HG03565 (cell line): ENCODE results near the gene PYGM.

ENCODE experiments used
- ATAC-seq: cut with Tn5 transposase; IDR thresholded peaks from one replicate; pipeline ENCODE4 v1.9.1; 2021; ENCODE audit warnings: mild to moderate bottlenecking, moderate library complexity; ENCODE audit not compliant: unreplicated experiment

PYGM gene

GRCh38 chr11:64769283-64769682, 9.5 kb upstream of the PYGM start:
- no peak for ATAC-seq

DNA sequence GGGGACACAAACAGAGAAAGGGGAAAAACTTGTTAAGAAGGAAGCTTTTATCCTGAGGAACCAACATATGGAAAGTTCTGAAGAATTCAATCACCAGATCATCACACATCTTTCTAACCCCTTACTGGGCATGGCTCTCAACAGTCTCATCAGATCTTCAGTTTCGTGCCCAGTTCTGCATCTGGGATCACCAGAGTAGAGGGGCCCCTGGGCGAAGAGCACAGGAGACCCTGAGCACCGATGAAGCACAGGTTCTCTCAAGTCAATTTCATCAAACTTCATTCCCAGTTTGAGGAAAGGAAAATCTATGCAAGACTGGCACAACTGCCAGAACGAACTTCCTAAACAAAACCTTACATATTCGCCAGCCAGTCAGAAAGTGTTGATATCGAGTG, 8.5 kb upstream of the PYGM start:
- no peak for ATAC-seq

- ATAC-seq, result no peak
Measured at GRCh38 chr11:64767344-64768299, 7.8 kb upstream of the PYGM start.

- ATAC-seq, result no peak
Measured at GRCh38 chr11:64766881-64767280, 7.1 kb upstream of the PYGM start.

DNA sequence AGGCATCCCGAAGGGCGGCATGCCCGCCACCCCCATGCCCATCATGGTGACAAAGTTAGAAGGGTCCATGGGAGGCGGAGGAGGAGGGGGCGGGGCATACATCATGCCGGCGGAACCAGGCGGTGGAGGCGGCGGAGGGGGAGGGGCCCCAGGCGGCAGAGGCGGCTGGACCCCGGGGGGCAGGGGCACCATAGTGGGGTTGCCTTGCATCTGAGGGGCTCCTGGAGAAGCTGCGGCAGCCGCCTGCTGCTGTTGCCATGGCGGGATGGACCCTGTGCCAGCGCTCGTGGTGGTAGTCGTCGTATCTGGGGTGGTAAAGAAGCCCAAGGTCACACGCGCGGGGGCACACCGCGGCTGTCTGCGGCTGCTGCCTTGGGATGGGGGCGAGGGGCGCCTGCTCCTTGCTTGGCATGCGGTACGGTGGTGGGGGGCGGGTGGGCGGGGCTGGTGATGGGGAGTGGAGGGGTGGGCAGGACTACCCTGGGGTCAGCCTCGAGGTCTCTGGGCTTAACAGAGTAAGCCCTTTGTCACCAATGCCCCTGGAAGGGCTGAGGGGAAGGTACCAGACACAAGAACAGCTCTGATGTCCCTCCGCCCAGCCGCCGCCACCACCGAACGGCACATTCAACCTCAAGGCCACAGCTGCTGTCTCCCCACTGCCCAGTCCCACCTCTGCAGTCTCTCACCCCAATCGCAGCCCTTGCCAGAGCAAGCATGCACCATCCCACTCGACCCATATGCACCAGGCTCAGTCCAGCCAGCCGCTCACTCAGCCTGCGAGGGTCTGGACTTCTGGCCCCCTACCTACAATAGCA, 6.3 kb upstream of the PYGM start:
- ATAC-seq, result no peak

DNA sequence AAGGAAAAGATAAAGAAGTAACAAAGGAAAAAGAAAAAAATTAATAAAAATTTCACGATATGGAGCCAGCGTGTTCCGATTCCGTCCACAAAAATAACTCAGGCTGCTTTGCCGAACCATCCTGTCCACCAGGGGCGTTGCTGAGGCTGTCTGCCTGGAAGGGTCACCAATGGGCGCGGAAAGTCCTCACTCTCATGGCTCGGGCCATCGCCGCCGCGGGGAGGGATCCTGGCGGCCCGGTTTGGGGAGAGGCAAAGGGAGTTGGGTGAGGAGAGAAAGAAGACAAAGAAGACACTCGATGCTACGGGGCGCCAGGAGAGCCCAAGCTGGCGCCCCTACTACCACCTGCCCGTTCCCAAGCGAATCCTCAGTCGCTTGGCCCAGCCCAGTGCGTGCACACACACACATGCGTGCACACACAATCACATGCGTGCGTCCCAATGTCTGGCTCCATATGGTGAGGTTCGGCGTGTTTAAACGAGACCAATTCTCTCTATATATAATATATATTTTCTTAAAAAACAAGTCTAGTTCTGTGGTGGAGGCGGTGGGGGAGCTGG, 5.6 kb upstream of the PYGM start:
- no peak for ATAC-seq

DNA sequence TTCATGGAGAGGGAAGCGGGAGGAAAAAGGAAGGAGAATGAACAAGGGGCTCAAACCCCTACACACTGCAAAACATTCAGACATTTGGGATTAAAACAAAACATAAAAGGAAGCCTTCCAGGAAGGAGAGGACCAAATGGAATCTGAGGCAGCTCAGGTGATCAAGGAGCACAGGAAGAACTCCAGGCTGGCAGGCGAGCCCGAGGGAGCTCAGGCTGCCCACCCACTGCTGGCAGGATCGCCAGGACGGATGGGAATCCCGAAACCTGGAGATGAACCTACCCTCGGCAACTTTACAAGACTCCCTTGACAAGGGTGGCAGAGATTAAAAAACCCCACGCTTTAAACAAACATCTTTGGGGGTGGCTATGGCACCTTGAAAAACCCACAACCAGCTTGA, 5.0 kb upstream of the PYGM start:
- ATAC-seq, result no peak

DNA sequence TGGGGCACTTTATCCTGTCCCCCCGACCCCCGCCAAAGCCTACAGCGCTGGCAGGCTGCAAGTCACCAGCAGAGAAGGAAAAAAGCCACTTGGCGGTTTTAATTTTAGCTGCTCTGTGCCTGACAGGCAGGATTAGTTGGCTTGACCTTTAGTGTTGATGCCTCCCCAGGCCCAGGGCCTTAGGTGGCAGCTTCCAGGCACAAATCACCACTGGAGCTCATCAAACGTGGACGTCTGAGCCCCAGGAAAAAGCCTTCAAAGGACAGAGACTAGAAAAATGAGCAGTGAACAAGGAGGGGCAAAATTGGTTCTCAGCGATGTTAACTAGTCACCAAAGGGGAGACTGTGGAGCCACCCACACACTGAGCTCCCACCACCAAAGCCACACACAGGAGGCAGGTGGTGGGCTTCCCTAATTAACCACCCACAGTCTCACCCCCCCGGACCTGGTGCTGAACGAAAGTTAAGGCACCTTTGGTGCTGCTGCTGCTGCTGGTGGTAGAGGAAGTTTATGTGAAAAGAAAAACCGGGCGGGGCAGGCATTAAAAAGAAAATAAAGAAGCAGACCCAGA, 4.4 kb upstream of the PYGM start:
- ATAC-seq, result no peak

GRCh38 chr11:64763526-64764039, 3.8 kb upstream of the PYGM start:
- ATAC-seq, result no peak

- no peak for ATAC-seq
Measured at GRCh38 chr11:64762674-64763525, 3.1 kb upstream of the PYGM start.

DNA sequence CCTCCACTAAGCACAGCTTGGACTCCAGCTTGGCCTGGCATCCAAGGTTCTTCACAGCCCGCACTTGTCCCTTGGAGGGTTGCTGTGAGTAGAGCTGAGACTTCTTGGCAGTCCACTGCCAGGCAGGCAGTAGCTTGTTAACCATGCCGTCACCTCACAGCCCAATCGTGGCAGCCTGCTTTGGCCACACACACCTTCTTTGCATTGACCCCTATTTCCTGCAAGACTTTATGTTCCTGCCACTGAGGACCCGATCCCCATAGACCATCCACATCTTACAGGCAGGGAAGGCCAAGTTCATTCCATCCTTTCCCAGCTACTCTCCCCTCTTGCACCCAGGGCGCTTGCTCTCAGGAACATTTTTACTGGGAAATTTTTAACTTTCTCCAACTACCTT, 2.5 kb upstream of the PYGM start:
- ATAC-seq, result no peak

GRCh38 chr11:64760759-64761420, 1.1 kb upstream of the PYGM start:
- ATAC-seq, result no peak

DNA sequence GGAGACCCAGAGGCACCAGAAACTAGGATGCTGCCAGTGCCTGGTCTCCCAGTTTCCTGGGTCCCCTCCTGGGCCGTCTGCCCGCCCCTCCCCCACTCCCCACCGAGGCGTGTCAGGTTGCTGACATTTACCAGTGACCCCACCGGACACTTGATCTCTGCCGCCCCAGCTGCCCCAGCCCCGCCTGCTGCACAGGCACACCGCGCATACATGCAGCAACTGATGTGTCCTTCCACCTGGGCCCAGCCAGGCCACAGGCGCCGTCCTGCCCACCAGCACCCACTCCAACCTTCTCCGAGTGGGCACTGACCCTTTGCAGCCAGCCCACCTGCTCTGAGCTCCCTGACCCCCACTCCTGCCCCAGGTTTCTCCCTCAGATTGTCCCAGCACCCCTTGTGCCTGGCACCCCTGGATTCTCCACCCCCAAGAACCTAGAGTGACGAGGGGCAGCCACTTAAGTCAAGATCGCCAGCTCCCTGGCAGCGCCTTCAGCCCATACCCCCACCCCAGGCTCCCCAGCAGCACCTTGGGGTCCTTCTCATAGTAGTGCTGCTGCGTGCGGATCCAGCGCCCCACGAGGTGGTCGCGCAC, 548 bp downstream of the PYGM start:
- no peak for ATAC-seq

- no peak for ATAC-seq
Measured at GRCh38 chr11:64758330-64759079, 1.3 kb downstream of the PYGM start.

DNA sequence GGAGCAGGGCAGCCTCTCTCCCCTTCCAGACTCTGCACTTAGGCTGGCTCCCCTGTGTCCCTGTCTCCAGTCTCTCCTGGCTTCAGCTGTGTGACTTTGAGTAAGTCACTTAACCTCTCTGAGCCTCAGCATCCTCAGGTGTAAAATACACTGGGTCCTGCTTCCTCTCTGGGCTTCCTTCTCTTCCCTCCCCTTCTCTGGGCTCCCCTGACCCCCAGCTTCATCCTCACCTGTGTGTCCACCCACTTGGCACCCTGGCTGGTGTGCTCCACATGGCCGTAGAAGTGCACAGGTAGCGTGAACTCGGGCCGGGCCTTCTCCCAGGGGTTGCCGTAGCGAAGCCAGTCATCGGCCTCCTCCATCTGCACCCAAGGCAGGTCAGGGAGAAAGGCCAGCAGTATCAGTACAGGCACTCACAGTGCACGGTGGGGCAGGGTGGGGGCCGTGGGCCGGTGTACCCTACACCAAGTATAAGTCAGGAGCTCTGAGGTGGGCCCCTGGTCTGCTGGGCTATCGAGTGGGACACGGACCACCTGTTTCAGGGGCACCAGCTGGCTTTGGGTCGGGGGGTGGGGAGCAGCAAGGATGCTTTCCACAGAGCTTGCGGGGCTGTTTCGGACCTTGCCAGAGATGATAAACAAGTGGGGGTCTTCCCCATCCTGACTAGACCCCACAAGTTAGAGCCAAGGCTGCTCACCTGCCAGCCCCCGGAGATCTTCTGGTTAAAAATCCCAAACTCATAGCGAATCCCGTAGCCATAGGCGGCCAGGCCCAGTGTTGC, 2.0 kb downstream of the PYGM start:
- ATAC-seq, result no peak

DNA sequence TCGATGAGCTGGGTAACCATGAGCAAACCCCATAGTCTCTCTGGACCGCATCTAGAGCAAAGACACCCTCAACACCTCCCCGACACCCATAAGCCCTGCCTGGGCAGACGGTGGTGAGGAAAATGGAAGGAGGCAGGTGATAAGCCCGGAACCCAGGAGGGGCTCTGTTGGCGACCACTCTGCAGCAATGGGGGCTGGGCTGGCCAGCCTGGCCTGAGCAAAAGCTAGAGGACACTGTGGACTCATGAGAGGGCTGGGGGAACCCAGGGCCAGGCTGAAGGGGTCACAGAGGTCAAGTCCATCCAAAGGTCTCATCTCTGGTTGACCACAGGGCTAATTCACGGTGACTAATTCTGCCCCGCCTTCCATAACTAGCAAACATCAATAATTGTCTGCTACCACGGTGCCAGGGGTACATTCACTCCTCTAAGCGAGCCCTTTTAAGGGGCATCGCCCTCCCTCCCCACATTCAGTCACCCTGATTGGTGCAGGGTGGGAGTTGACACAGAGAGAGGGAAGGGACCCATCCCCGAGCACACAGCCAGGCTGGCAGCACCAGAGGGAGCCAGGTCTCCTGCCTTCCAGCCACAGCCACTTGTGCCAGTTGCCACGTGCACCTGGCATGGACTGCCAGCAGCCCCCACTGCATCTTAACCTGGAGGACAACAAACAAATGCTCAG, 4.0 kb downstream of the PYGM start:
- no peak for ATAC-seq
